Vagina (tissue), 2 donors: ENCODE results near the gene NAA30. TPM values are rescaled to one million over a fixed set of nuclear protein-coding genes. Genes with fewer than 3 reads are reported as not detected.

Experiments
- DNase-seq, 2 donors: peaks; one replicate each; pipeline ENCODE4 v3.0.0-alpha.2; 2017; ENCODE audit errors: extremely low spot score in 2 of 2
- H3K27ac ChIP-seq: fragments of 200-600 bp; sonication (generic); one replicate; pipeline ENCODE4 v1.5.1; 2019
- H3K27me3 ChIP-seq: fragments of 200-600 bp; sonication (generic); one replicate; pipeline ENCODE4 v1.5.1; 2019
- H3K36me3 ChIP-seq, 2 donors: fragments of 200-600 bp; sonication (generic); one replicate each; pipeline ENCODE4 v1.5.1; 2017 to 2019
- H3K4me1 ChIP-seq: fragments of 200-600 bp; sonication (generic); one replicate; pipeline ENCODE4 v1.5.1; 2019
- H3K4me3 ChIP-seq, 2 donors: fragments of 200-600 bp; sonication (generic); 1 replicate in 1 of 2; 2 replicates in 1 of 2; pipeline ENCODE4 v1.5.1; 2016 to 2019
- H3K9me3 ChIP-seq: fragments of 200-600 bp; sonication (generic); one replicate; pipeline ENCODE4 v1.5.1; 2019
- POLR2A ChIP-seq, 2 donors: fragments of 450-650 bp; IDR thresholded peaks; one replicate each; pipeline ENCODE4 v1.6.1; 2017; ENCODE audit warnings: antibody characterized with exemption in 2 of 2, mild to moderate bottlenecking in 2 of 2, moderate library complexity in 2 of 2
- POLR2AphosphoS5 ChIP-seq, 2 donors: sonication (generic); formaldehyde crosslinking; IDR thresholded peaks; one replicate each; pipeline ENCODE4 v1.9.0; 2017; ENCODE audit warnings: antibody characterized with exemption in 2 of 2, mild to moderate bottlenecking in 2 of 2, low read depth in 1 of 2; ENCODE audit not compliant: insufficient read depth in 1 of 2
- intact Hi-C: fragments of 100-400 bp; cut with DNase I; formaldehyde crosslinking; loops from one replicate; pipeline ENCODE4 v1.15.1; 2023
- total RNA-seq: library from RNA; depleted of rRNA; stranded (reverse); fragments of >200 nt; gene quantifications from one replicate; pipeline ENCODE4 v1.2.3, GENCODE V29; 2016
- TF ChIP-seq, protein P1 (sequence below), 3 experiments: fragments of 450-650 bp in 2 of 3; fragments of 200-600 bp in 1 of 3; sonication (generic) in 1 of 3; IDR thresholded peaks; one replicate each; pipeline ENCODE4 v1.5.1; 2017 to 2019; ENCODE audit warnings: antibody characterized with exemption in 3 of 3, mild to moderate bottlenecking in 2 of 3, moderate library complexity in 2 of 3

The NAA30 gene
- total RNA-seq, 1 donor from 2014 or later, result 14.0 TPM

DNA sequence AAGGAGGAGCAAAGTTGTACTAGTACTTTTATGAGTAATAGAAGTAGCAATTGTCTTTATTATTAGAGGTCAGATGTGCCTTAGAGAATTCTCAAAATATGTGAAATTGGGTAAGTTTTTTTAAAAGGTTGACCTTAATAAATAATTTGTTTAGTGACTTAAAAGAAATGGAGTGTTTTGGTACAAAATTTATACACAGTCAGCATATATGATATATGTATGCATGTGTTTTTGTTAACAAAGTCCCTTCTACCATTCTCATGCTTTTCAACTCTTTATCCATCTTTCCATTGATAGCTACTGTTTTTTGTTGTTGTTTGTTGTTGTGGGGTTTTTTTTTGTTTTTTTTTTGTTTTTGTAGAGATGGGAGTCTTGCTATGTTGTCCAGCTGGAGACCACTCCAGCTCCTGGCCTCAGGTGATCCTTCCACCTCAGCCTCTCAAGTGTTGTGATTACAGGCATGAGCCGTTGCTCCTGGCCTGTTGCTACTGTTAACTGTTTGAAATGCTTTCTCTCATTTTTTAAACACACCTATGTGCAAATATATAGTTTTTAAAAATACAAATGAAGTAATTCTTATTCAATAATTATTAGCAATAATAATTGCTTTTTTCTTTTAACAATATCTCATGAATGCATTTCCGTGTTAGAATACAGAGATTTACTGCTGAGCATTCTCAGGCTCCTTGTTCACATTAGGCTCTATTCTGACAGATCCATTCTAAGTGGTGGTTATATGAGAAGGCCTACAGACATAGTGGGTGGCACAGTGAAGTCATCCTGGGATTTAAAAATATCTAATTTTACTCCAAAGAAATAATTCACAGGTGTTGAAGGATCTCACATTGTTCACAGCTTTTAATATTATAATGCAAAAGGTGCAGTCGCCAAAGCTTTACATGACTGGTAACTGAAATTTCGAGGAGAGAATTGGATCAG is 10.4 kb downstream of the NAA30 start:
- Histone ChIP-seq H3K27ac (no peak overlapping the region), H3K9me3 (no peaks in the 10 kb centered on the region), H3K27me3 (no peaks in the 10 kb centered on the region), H3K36me3 (peaks cover 0 to 5% of the 10 kb centered on the region in 2 donors), H3K4me3 (no peak overlapping the region), H3K4me1 (peaks cover 21% of the 10 kb centered on the region)
- TF ChIP-seq POLR2AphosphoS5 (IDR thresholded peaks at IDR 0.05; ENCODE audit: insufficient read depth in 1 of 2, low read depth in 1 of 2) (no peak), POLR2A (IDR thresholded peaks at IDR 0.05) (no peak)
- TF ChIP-seq, protein P1, sequence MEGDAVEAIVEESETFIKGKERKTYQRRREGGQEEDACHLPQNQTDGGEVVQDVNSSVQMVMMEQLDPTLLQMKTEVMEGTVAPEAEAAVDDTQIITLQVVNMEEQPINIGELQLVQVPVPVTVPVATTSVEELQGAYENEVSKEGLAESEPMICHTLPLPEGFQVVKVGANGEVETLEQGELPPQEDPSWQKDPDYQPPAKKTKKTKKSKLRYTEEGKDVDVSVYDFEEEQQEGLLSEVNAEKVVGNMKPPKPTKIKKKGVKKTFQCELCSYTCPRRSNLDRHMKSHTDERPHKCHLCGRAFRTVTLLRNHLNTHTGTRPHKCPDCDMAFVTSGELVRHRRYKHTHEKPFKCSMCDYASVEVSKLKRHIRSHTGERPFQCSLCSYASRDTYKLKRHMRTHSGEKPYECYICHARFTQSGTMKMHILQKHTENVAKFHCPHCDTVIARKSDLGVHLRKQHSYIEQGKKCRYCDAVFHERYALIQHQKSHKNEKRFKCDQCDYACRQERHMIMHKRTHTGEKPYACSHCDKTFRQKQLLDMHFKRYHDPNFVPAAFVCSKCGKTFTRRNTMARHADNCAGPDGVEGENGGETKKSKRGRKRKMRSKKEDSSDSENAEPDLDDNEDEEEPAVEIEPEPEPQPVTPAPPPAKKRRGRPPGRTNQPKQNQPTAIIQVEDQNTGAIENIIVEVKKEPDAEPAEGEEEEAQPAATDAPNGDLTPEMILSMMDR (IDR thresholded peaks at IDR 0.05), result no peak
- no peak for DNase-seq
- intact Hi-C loops, result no loop called here

DNA sequence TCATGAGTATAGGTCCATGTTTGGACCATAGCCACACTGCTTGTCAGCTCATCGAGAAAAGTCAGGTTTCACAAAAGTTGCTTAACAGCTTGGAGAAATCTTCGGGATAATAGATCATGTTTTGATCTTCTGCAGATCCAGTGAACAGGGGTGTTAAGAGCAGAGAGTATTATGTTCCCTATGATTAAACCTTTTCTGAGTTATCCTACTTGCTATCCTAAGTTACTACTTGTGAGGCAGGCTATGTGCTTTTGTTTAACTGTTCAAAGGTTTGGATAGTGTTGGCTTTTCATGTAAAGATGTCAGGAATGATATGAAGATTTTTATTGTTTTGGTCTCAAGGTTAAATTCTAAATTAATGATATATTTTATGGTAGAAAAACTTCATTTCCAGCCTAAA is 11.1 kb downstream of the NAA30 start:
- H3K36me3 ChIP-seq, result peaks cover 0 to 5% of the 10 kb centered on the region in 2 donors
- intact Hi-C loops, result no loop called here
- no peak overlapping the region for H3K4me3 ChIP-seq
- no peak overlapping the region for H3K27ac ChIP-seq
- H3K4me1 ChIP-seq, result peaks cover 21% of the 10 kb centered on the region
- no peak for TF ChIP-seq POLR2A (IDR thresholded peaks at IDR 0.05)
- TF ChIP-seq, protein P1 (IDR thresholded peaks at IDR 0.05), result no peak
- no peak for TF ChIP-seq POLR2AphosphoS5 (IDR thresholded peaks at IDR 0.05; ENCODE audit: insufficient read depth in 1 of 2, low read depth in 1 of 2)
- DNase-seq, result no peak
- no peaks in the 10 kb centered on the region for H3K27me3 ChIP-seq
- no peaks in the 10 kb centered on the region for H3K9me3 ChIP-seq

DNA sequence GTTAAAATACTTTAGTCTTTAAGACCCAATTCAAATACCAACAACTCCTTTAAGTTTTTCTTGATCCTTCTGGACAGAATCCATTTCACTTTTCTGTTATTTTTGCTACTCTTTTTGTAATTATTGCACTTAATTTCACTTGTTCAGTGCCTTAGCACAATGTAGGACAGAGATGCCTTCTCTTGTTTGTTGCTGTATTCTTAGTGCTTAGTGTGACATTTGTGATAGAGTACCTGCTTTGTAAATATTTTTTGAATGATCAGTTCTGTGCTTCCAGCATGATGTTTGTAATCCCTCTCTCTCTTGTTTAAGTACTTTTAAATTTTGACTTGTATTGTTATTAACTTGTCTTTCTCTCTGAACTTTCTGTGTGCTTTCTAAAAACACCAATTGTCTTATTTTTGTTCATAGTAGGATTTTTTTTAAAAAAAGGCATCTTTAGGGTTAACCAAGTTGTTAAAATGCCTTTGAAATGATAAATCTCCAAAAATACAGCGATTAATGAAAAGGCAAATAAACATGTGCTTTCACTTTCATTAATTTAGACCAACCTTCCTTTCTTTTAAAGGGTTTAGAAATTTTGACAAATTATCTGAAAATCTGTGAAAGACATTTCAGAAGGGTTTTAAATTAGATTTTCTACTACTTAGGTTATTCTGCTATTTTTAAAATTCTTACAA is 11.9 kb downstream of the NAA30 start:
- TF ChIP-seq POLR2A (IDR thresholded peaks at IDR 0.05), result no peak
- no peak for TF ChIP-seq POLR2AphosphoS5 (IDR thresholded peaks at IDR 0.05; ENCODE audit: insufficient read depth in 1 of 2, low read depth in 1 of 2)
- TF ChIP-seq, protein P1 (IDR thresholded peaks at IDR 0.05), result no peak
- Histone ChIP-seq H3K27me3 (no peaks in the 10 kb centered on the region), H3K9me3 (no peaks in the 10 kb centered on the region), H3K4me3 (peak overlapping the region in 1 of 2 donors; percentile 6), H3K27ac (no peak overlapping the region), H3K4me1 (peaks cover 21% of the 10 kb centered on the region), H3K36me3 (peaks cover 0 to 5% of the 10 kb centered on the region in 2 donors)
- intact Hi-C loops, result no loop called here
- DNase-seq, result no peak

DNA sequence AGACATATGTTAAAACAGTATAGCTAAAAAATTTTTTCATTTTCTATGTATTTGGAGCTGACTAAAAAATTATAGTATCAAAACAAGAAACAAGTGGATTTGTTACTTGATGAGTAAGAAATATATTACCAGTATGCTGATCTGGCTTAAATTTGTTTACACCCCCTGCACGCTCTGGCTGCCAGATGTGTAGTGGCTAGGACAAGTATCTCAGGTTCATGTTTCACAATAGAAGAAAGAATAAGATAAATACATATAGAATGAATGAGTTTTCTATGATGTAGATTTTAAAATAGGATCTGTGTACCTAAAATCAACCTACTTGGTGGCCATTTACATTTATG is 13.1 kb downstream of the NAA30 start:
- DNase-seq, result no peak
- no peak for TF ChIP-seq POLR2AphosphoS5 (IDR thresholded peaks at IDR 0.05; ENCODE audit: insufficient read depth in 1 of 2, low read depth in 1 of 2)
- no peak for TF ChIP-seq POLR2A (IDR thresholded peaks at IDR 0.05)
- TF ChIP-seq, protein P1 (IDR thresholded peaks at IDR 0.05), result no peak
- intact Hi-C loops, result no loop called here
- Histone ChIP-seq H3K27ac (no peak overlapping the region), H3K36me3 (peaks cover 0 to 5% of the 10 kb centered on the region in 2 donors), H3K4me3 (no peak overlapping the region), H3K27me3 (no peaks in the 10 kb centered on the region), H3K4me1 (peaks cover 21% of the 10 kb centered on the region), H3K9me3 (no peaks in the 10 kb centered on the region)
